Spleen (tissue), 11 donors: ENCODE data around the gene TBC1D9B. TPM values are rescaled to one million over a fixed set of nuclear protein-coding genes. Genes with fewer than 3 reads are reported as not detected.
A peak's percentile ranks its signal among the peaks of the same experiment; 100 is the strongest.

ENCODE experiments used
- DNase-seq: peaks from one replicate; pipeline ENCODE4 v3.0.0-alpha.2; 2020
- H3K27ac ChIP-seq, 8 donors: fragments of 200-600 bp; sonication (generic) in 7 of 8; 1 replicate in 4 of 8; 2 replicates in 4 of 8; pipeline versions ENCODE4 v1.5.0 to v1.8.0; 2016 to 2021; ENCODE audit warnings: inconsistent platforms in 4 of 8, mild to moderate bottlenecking in 4 of 8, moderate library complexity in 1 of 8
- H3K27me3 ChIP-seq, 7 donors: fragments of 200-600 bp; sonication (generic) in 6 of 7; replicated peaks in 1 of 7; 1 replicate in 4 of 7; 2 replicates in 3 of 7; pipeline versions ENCODE4 v1.5.0 to v1.8.0; 2016 to 2021; ENCODE audit warnings: inconsistent platforms in 3 of 7, mild to moderate bottlenecking in 1 of 7
- H3K36me3 ChIP-seq, 6 donors: fragments of 200-600 bp; sonication (generic) in 5 of 6; 1 replicate in 4 of 6; 2 replicates in 2 of 6; pipeline versions ENCODE4 v1.5.0 to v1.8.0; 2016 to 2021; ENCODE audit warnings: inconsistent platforms in 2 of 6
- H3K4me1 ChIP-seq, 6 donors: fragments of 200-600 bp; sonication (generic) in 5 of 6; 1 replicate in 3 of 6; 2 replicates in 3 of 6; pipeline versions ENCODE4 v1.5.0 to v1.8.0; 2016 to 2021; ENCODE audit warnings: inconsistent platforms in 3 of 6
- H3K4me3 ChIP-seq, 8 donors: fragments of 200-600 bp; sonication (generic) in 7 of 8; 1 replicate in 4 of 8; 2 replicates in 4 of 8; pipeline versions ENCODE4 v1.5.0 to v1.8.0; 2016 to 2021; ENCODE audit warnings: inconsistent platforms in 4 of 8, mild to moderate bottlenecking in 4 of 8, moderate library complexity in 2 of 8
- H3K9me3 ChIP-seq, 8 donors: fragments of 200-600 bp; sonication (generic) in 7 of 8; 1 replicate in 4 of 8; 2 replicates in 4 of 8; pipeline versions ENCODE4 v1.5.0 to v1.8.0; 2016 to 2021; ENCODE audit warnings: inconsistent platforms in 4 of 8
- POLR2A ChIP-seq, 3 donors: fragments of 450-650 bp; IDR thresholded peaks; one replicate each; pipeline ENCODE4 v1.5.1; 2017; ENCODE audit warnings: antibody characterized with exemption in 3 of 3, mild to moderate bottlenecking in 1 of 3
- POLR2AphosphoS5 ChIP-seq, 3 donors: sonication (generic); formaldehyde crosslinking; IDR thresholded peaks; one replicate each; pipeline ENCODE4 v1.5.1; 2017; ENCODE audit warnings: antibody characterized with exemption in 3 of 3
- WGBS, 5 donors: extraction: QIAGEN DNeasy Blood & Tissue Kit in 3 of 5; methylation state at CpG; one replicate each; pipeline versions ENCODE4 v1.1.5 to v1.1.7; 2013 to 2018; 5-methylcytosine and 5-hydroxymethylcytosine counted together
- intact Hi-C: fragments of 100-400 bp; cut with DNase I; formaldehyde crosslinking; loops from one replicate; pipeline ENCODE4 v1.15.0; 2023; ENCODE audit warnings: low total_unique reads
- polyA plus RNA-seq, 3 donors: library from polyadenylated mRNA; stranded (reverse); fragments of 200-250 nt; gene quantifications; one replicate each; pipeline ENCODE4 v1.2.1, GENCODE V29; 2013
- total RNA-seq, 7 donors: library from RNA; depleted of rRNA in 3 of 7; stranded (reverse); fragments of >200 nt in 3 of 7; fragmentation: NEBNext Ultra II Directional in 4 of 7; extraction: Animal tissue kit (Norgen Biotek cat#: 25700) in 4 of 7; gene quantifications; one replicate each; pipeline versions ENCODE4 v1.1.0 to v1.2.1, GENCODE V29; 2016 to 2021
- TF ChIP-seq, protein P1 (sequence below), 11 experiments: fragments of 200-600 bp in 7 of 11; fragments of 450-650 bp in 4 of 11; sonication (generic) in 4 of 11; IDR thresholded peaks in 8 of 11; conservative IDR thresholded peaks in 3 of 11; 1 replicate in 7 of 11; 2 replicates in 4 of 11; pipeline versions ENCODE4 v1.4.0 to v1.8.0; 2016 to 2021; ENCODE audit warnings: antibody characterized with exemption in 11 of 11, inconsistent platforms in 4 of 11, mild to moderate bottlenecking in 1 of 11
- donor health status: healthy with polysubstance abuse.
- donor health status: DM: no; HTN: no; CAD: no; lungs with moderate emphysema.
- donor health status: DM: no; HTN: no; CAD: no.
- donor health status: Bipolar disorder and iron deficiency.
- donor health status: healthy.
- donor health status: DM: no; HTN: no; CAD: no.
- donor health status: DM: yes; HTN: yes; CAD: no.

TBC1D9B gene
- total and polyA plus RNA-seq, 10 donors = 29.5 to 140 (median 109) TPM

DNA sequence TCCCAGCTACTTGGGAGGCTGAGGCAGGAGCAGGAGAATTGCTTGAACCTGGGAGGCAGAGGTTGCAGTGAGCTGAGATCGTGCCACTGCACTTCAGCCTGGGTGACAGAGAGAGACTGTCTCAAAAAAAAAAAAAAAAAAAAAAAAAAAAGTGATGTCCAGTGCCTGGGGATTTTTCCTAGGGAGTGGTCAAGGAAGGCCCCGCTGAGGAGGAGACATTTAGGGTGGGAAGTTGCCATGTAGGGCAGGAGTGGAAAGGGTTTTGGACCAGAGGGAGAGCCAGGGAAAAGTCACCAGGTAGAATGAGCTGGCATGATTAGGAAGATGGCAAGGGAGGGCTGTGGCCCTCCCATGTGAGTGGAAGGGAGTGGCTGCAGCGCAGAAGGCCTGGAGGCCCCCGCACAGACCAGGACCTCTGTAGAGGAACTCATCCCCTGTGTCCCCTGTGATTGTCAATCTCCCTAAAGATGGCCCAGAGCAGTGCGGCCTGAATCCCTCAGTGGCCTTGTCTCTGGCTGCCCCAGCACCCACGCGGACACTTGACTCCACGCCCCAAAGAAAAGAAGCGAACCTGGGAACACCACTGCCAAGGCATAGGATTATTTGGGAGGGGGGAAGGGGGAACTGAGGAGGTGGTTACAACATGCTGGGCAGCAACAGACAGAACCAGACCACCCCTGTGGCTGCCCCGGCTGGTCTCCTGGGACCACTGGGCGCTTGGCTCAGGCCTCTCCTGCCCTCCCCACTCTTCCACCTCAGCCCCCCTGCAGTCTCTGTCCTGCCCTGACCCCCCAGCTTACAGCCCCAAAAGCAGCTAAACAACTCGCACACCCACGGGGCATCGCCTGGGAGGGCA lies 89.6 kb downstream of the TBC1D9B start:
- Histone ChIP-seq H3K27ac (peak overlapping the region; percentile 86 to 100 (median 100)), H3K4me1 (peaks cover 43 to 62% (median 58%) of the 10 kb centered on the region in 6 donors), H3K36me3 (peaks cover 0 to 28% (median 6%) of the 10 kb centered on the region in 6 donors), H3K4me3 (peak overlapping the region in 7 of 8 donors; percentile 11 to 97 (median 95)), H3K27me3 (peaks cover 0 to 12% (median 0%) of the 10 kb centered on the region in 7 donors), H3K9me3 (no peaks in the 10 kb centered on the region)
- peak; percentile 76 for DNase-seq
- intact Hi-C loops = no loop called here
- WGBS, 5 donors = 56 to 72% (median 63%) methylated on average over 11 to 14 of the region's 14 CpGs
- TF ChIP-seq, protein P1, sequence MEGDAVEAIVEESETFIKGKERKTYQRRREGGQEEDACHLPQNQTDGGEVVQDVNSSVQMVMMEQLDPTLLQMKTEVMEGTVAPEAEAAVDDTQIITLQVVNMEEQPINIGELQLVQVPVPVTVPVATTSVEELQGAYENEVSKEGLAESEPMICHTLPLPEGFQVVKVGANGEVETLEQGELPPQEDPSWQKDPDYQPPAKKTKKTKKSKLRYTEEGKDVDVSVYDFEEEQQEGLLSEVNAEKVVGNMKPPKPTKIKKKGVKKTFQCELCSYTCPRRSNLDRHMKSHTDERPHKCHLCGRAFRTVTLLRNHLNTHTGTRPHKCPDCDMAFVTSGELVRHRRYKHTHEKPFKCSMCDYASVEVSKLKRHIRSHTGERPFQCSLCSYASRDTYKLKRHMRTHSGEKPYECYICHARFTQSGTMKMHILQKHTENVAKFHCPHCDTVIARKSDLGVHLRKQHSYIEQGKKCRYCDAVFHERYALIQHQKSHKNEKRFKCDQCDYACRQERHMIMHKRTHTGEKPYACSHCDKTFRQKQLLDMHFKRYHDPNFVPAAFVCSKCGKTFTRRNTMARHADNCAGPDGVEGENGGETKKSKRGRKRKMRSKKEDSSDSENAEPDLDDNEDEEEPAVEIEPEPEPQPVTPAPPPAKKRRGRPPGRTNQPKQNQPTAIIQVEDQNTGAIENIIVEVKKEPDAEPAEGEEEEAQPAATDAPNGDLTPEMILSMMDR (IDR thresholded peaks at IDR 0.05 in 8 of 11, conservative IDR thresholded peaks at IDR 0.05 in 3 of 11) = no peak
- TF ChIP-seq POLR2A (IDR thresholded peaks at IDR 0.05) = no peak
- no peak for TF ChIP-seq POLR2AphosphoS5 (IDR thresholded peaks at IDR 0.05)

DNA sequence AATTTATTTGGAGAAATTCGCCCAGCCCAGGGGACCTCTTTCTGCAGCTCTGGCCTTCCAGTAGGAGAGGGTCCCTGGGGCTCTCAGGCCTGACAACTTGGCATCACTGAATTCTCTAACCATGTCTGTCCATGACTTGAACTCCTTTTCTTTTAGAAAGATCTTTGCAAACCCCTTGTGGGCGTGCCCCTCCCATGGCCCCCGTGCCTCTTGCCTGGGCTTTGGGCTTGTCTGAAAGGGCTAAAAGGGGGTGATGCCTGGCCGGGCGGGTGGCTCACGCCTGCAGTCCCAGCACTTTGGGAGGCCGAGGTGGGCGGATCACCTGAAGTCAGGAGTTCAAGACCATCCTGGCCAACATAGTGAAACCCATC lies 90.2 kb downstream of the TBC1D9B start:
- Histone ChIP-seq H3K27me3 (peaks cover 0 to 12% (median 0%) of the 10 kb centered on the region in 7 donors), H3K4me1 (peaks cover 36 to 55% (median 51%) of the 10 kb centered on the region in 6 donors), H3K4me3 (peak overlapping the region in 6 of 8 donors; percentile 28 to 67 (median 38)), H3K9me3 (no peaks in the 10 kb centered on the region), H3K36me3 (peaks cover 0 to 28% (median under 1%) of the 10 kb centered on the region in 6 donors), H3K27ac (peak overlapping the region in 4 of 8 donors; percentile 46 to 100 (median 50))
- TF ChIP-seq POLR2AphosphoS5 (IDR thresholded peaks at IDR 0.05) = no peak
- no peak for TF ChIP-seq POLR2A (IDR thresholded peaks at IDR 0.05)
- TF ChIP-seq, protein P1 (IDR thresholded peaks at IDR 0.05 in 8 of 11, conservative IDR thresholded peaks at IDR 0.05 in 3 of 11) = no peak
- DNase-seq = peak; percentile 78
- intact Hi-C loops = no loop called here
- WGBS, 5 donors = 81 to 91% (median 85%) methylated on average over 8 of the region's 8 CpGs

DNA sequence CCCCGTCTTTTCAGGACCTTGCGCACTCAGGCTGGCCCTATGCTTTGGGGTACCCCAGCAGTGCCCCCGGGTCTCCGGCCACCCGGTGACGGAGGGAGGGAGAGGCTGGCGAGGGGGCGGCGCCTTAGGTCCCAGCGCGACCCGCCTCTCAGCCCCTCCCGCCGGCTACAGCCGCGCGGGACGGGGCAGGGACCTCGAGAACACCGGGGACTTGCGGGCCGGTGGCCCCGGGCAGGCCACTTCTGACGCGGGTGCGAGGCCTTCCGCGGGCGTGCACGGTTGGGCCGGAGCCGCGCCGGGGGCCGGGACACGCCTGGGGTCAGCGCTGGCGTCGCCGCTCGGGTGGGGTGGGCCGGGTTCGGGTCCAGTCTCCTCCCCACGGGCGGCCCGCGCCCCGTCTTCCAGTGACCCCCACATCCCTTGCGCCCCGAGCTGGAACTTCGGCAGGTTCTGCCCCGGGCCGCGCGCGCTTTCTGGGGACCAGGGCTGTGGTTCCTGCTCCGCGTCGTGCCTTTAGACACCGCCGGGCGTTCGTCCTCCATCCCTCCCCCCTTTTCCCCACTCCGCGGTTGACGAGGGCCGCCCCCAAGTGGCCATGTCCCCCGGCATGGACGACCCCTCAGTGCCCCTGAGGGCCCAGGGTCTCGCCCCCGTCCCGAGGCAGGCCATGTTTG lies 90.8 kb downstream of the TBC1D9B start:
- H3K36me3 ChIP-seq = peaks cover 0 to 28% (median 0%) of the 10 kb centered on the region in 6 donors
- peak; percentile 89 for DNase-seq
- no peaks in the 10 kb centered on the region for H3K9me3 ChIP-seq
- peak overlapping the region in 3 of 8 donors; percentile 46 to 51 (median 50) for H3K27ac ChIP-seq
- 2 to 12% (median 3%) methylated on average over 30 to 72 of the region's 72 CpGs for WGBS, 5 donors
- peak in 2 of 3 donors; percentile 23 to 39 for TF ChIP-seq POLR2AphosphoS5 (IDR thresholded peaks at IDR 0.05)
- TF ChIP-seq, protein P1 (IDR thresholded peaks at IDR 0.05 in 8 of 11, conservative IDR thresholded peaks at IDR 0.05 in 3 of 11) = no peak
- TF ChIP-seq POLR2A (IDR thresholded peaks at IDR 0.05) = no peak
- peaks cover 31 to 50% (median 46%) of the 10 kb centered on the region in 6 donors for H3K4me1 ChIP-seq
- H3K4me3 ChIP-seq = peak overlapping the region; percentile 3 to 67 (median 32)
- intact Hi-C loops = no loop called here
- peaks cover 0 to 12% (median 0%) of the 10 kb centered on the region in 7 donors for H3K27me3 ChIP-seq
